Transverse colon (tissue), 4 donors: ENCODE results near the gene UPB1. TPM values are rescaled to one million over a fixed set of nuclear protein-coding genes. Genes with fewer than 3 reads are reported as not detected.

Source experiments
- DNase-seq: peaks from one replicate; pipeline ENCODE4 v3.0.0-alpha.2; 2019
- H3K27ac ChIP-seq, 4 donors: fragments of 200-600 bp; sonication (generic); 2 replicates each; pipeline ENCODE4 v1.5.1; 2016 to 2018; ENCODE audit warnings: inconsistent platforms in 4 of 4
- H3K27me3 ChIP-seq: fragments of 200-600 bp; sonication (generic); 2 replicates; pipeline ENCODE4 v1.5.1; 2017; ENCODE audit warnings: inconsistent platforms
- H3K36me3 ChIP-seq, 4 donors: fragments of 200-600 bp; sonication (generic); 2 replicates each; pipeline ENCODE4 v1.5.1; 2017 to 2019; ENCODE audit warnings: inconsistent platforms in 4 of 4
- H3K4me1 ChIP-seq, 4 donors: fragments of 200-600 bp; sonication (generic); 2 replicates each; pipeline ENCODE4 v1.5.1; 2017 to 2020; ENCODE audit warnings: inconsistent platforms in 4 of 4
- H3K4me3 ChIP-seq, 4 donors: fragments of 200-600 bp; sonication (generic); 1 replicate in 1 of 4; 2 replicates in 3 of 4; pipeline versions ENCODE4 v1.5.1 to v1.6.1; 2017 to 2019; ENCODE audit warnings: inconsistent platforms in 4 of 4
- H3K9me3 ChIP-seq, 2 donors: fragments of 200-600 bp; sonication (generic); 2 replicates each; pipeline ENCODE4 v1.5.1; 2017 to 2019; ENCODE audit warnings: inconsistent platforms in 2 of 2
- CTCF ChIP-seq, 5 experiments: fragments of 200-600 bp in 3 of 5; fragments of 450-650 bp in 2 of 5; sonication (generic) in 3 of 5; IDR thresholded peaks; 1 replicate in 2 of 5; 2 replicates in 3 of 5; pipeline ENCODE4 v1.5.1; 2016 to 2017; ENCODE audit warnings: antibody characterized with exemption in 5 of 5, inconsistent platforms in 3 of 5, mild to moderate bottlenecking in 2 of 5, moderate library complexity in 1 of 5
- EP300 ChIP-seq: sonication (generic); formaldehyde crosslinking; IDR thresholded peaks from one replicate; pipeline ENCODE4 v1.6.1; 2017; ENCODE audit warnings: antibody characterized with exemption, low read depth
- POLR2A ChIP-seq: fragments of 450-650 bp; IDR thresholded peaks from one replicate; pipeline ENCODE4 v1.6.1; 2016; ENCODE audit warnings: antibody characterized with exemption, mild to moderate bottlenecking, moderate library complexity
- POLR2AphosphoS5 ChIP-seq, 3 donors: sonication (generic); formaldehyde crosslinking; IDR thresholded peaks; one replicate each; pipeline ENCODE4 v1.6.1; 2016; ENCODE audit warnings: antibody characterized with exemption in 3 of 3
- WGBS, 2 donors: methylation state at CpG; one replicate each; pipeline ENCODE4 v1.1.5; 2018; ENCODE audit warnings: low coverage in 1 of 2; 5-methylcytosine and 5-hydroxymethylcytosine counted together
- in situ Hi-C, 4 donors: fragments of 200-750 bp; cut with MboI; loops; one replicate each; pipeline versions ENCODE4 v1.15.0 to v1.15.1; 2017; ENCODE audit warnings: low sequenced_read_pairs in 3 of 4, low pct_ligation_motif_present in 1 of 4, low pct_unique_long_range_greater_than_20kb in 1 of 4
- intact Hi-C: fragments of 100-400 bp; cut with DNase I; formaldehyde crosslinking; loops from one replicate; pipeline ENCODE4 v1.15.1; 2023; ENCODE audit warnings: low total_unique reads
- total RNA-seq, 4 donors: library from RNA; depleted of rRNA; stranded (reverse); fragments of >200 nt; gene quantifications; one replicate each; pipeline ENCODE4 v1.1.0, GENCODE V29; 2016

The UPB1 gene
- total RNA-seq, 4 donors from 2014 or later, result 0.32 TPM; not detected in 3

GRCh38 chr22:24565077-24565476 lies 69.9 kb downstream of the UPB1 start:
- TF ChIP-seq POLR2AphosphoS5 (IDR thresholded peaks at IDR 0.05) (no peak), CTCF (IDR thresholded peaks at IDR 0.05) (no peak), EP300 (no peak), POLR2A (no peak)
- intact Hi-C loops, result no loop called here
- H3K27ac ChIP-seq, result no peak overlapping the region
- DNase-seq, result no peak
- no peaks in the 10 kb centered on the region for H3K27me3 ChIP-seq
- in situ Hi-C loops, result no loop called here
- H3K9me3 ChIP-seq, result no peaks in the 10 kb centered on the region
- peaks cover 0 to 27% (median 13%) of the 10 kb centered on the region in 4 donors for H3K36me3 ChIP-seq
- WGBS, 2 donors, result 90 to 100% methylated on average over 1 to 2 of the region's 2 CpGs
- peaks cover 0 to 24% (median 0%) of the 10 kb centered on the region in 4 donors for H3K4me1 ChIP-seq
- H3K4me3 ChIP-seq, result no peak overlapping the region

- H3K27me3 ChIP-seq, result no peaks in the 10 kb centered on the region
- 78 to 79% methylated on average over 4 to 8 of the region's 8 CpGs for WGBS, 2 donors
- no peak overlapping the region for H3K27ac ChIP-seq
- H3K4me3 ChIP-seq, result no peak overlapping the region
- in situ Hi-C loops, result no loop called here
- H3K4me1 ChIP-seq, result peaks cover 0 to 24% (median 0%) of the 10 kb centered on the region in 4 donors
- no peak for DNase-seq
- intact Hi-C loops, result no loop called here
- H3K36me3 ChIP-seq, result peaks cover 0 to 29% (median 11%) of the 10 kb centered on the region in 4 donors
- no peaks in the 10 kb centered on the region for H3K9me3 ChIP-seq
- TF ChIP-seq POLR2A (no peak), POLR2AphosphoS5 (IDR thresholded peaks at IDR 0.05) (no peak), CTCF (IDR thresholded peaks at IDR 0.05) (no peak), EP300 (no peak)
These were observed 71.9 kb downstream of the UPB1 start for GRCh38 chr22:24566899-24567511.

- no peak overlapping the region for H3K4me3 ChIP-seq
- H3K36me3 ChIP-seq, result peaks cover 0 to 36% (median 13%) of the 10 kb centered on the region in 4 donors
- WGBS, 2 donors, result 82 to 87% methylated on average over 3 to 10 of the region's 10 CpGs
- intact Hi-C loops, result no loop called here
- H3K27me3 ChIP-seq, result no peaks in the 10 kb centered on the region
- H3K27ac ChIP-seq, result no peak overlapping the region
- H3K9me3 ChIP-seq, result no peaks in the 10 kb centered on the region
- no peak for DNase-seq
- TF ChIP-seq POLR2AphosphoS5 (IDR thresholded peaks at IDR 0.05), result no peak
- in situ Hi-C loops, result no loop called here
- peaks cover 0 to 24% (median 0%) of the 10 kb centered on the region in 4 donors for H3K4me1 ChIP-seq
These were observed 72.5 kb downstream of the UPB1 start for GRCh38 chr22:24567668-24568067.

- Histone ChIP-seq H3K27me3 (no peaks in the 10 kb centered on the region), H3K9me3 (no peaks in the 10 kb centered on the region), H3K4me1 (peaks cover 0 to 6% (median 0%) of the 10 kb centered on the region in 4 donors), H3K4me3 (no peak overlapping the region), H3K27ac (no peak overlapping the region), H3K36me3 (peaks cover 0 to 46% (median 21%) of the 10 kb centered on the region in 4 donors)
- WGBS, 2 donors, result 95 to 96% methylated on average over 4 to 7 of the region's 7 CpGs
- intact Hi-C loops, result no loop called here
- in situ Hi-C loops, result no loop called here
- TF ChIP-seq EP300 (no peak), POLR2A (no peak), POLR2AphosphoS5 (IDR thresholded peaks at IDR 0.05) (no peak), CTCF (IDR thresholded peaks at IDR 0.05) (no peak)
- DNase-seq, result no peak
These were observed 76.1 kb downstream of the UPB1 start for GRCh38 chr22:24571266-24571665.

- 11 to 55% methylated on average over 1 of the region's 1 CpG for WGBS, 2 donors
- DNase-seq, result no peak
- intact Hi-C loops (no loop called here), in situ Hi-C loops (no loop called here)
- no peaks in the 10 kb centered on the region for H3K27me3 ChIP-seq
- no peaks in the 10 kb centered on the region for H3K9me3 ChIP-seq
- no peak overlapping the region for H3K4me3 ChIP-seq
- peaks cover 0 to 23% (median 9%) of the 10 kb centered on the region in 4 donors for H3K36me3 ChIP-seq
- no peak overlapping the region for H3K27ac ChIP-seq
- TF ChIP-seq POLR2AphosphoS5 (IDR thresholded peaks at IDR 0.05) (no peak), POLR2A (no peak), CTCF (IDR thresholded peaks at IDR 0.05) (no peak), EP300 (no peak)
- peaks cover 7 to 42% (median 24%) of the 10 kb centered on the region in 4 donors for H3K4me1 ChIP-seq
These were observed 81.6 kb downstream of the UPB1 start for GRCh38 chr22:24576778-24577177.
